Heart left ventricle (tissue), 16 donors: ENCODE data around the gene RBMS1. TPM values are rescaled to one million over a fixed set of nuclear protein-coding genes. Genes with fewer than 3 reads are reported as not detected.

Source experiments
- ATAC-seq, 4 donors: fragments of 200-7000 bp; cut with Tn5 transposase; one replicate each; pipeline ENCODE4 v1.9.1; 2020 to 2022; ENCODE audit warnings: moderate library complexity in 4 of 4, mild to moderate bottlenecking in 3 of 4, moderate number of reproducible peaks in 1 of 4
- DNase-seq, 5 donors: peaks; one replicate each; pipeline ENCODE4 v3.0.0-alpha.2; 2020
- H3K27ac ChIP-seq, 12 donors: fragments of 200-600 bp; sonication (generic) in 4 of 12; one replicate each; pipeline versions ENCODE4 v1.5.0 to v1.8.0; 2016 to 2022; ENCODE audit warnings: mild to moderate bottlenecking in 2 of 12
- H3K27me3 ChIP-seq, 9 donors: fragments of 200-600 bp; sonication (generic) in 2 of 9; one replicate each; pipeline versions ENCODE4 v1.5.1 to v1.8.0; 2016 to 2022; ENCODE audit warnings: mild to moderate bottlenecking in 3 of 9
- H3K36me3 ChIP-seq, 9 donors: fragments of 200-600 bp; sonication (generic) in 2 of 9; one replicate each; pipeline versions ENCODE4 v1.5.0 to v1.8.0; 2018 to 2022; ENCODE audit warnings: mild to moderate bottlenecking in 2 of 9
- H3K4me1 ChIP-seq, 12 donors: fragments of 200-600 bp; sonication (generic) in 4 of 12; one replicate each; pipeline versions ENCODE4 v1.5.0 to v1.8.0; 2016 to 2022; ENCODE audit warnings: mild to moderate bottlenecking in 3 of 12
- H3K4me3 ChIP-seq, 12 donors: fragments of 200-600 bp; sonication (generic) in 4 of 12; one replicate each; pipeline versions ENCODE4 v1.5.0 to v1.8.0; 2017 to 2022; ENCODE audit warnings: mild to moderate bottlenecking in 9 of 12, moderate library complexity in 4 of 12
- H3K9me3 ChIP-seq, 12 donors: fragments of 200-600 bp; sonication (generic) in 4 of 12; one replicate each; pipeline versions ENCODE4 v1.5.0 to v1.8.0; 2016 to 2022; ENCODE audit warnings: mild to moderate bottlenecking in 1 of 12
- CTCF ChIP-seq, 12 donors: fragments of 200-600 bp; sonication (generic) in 4 of 12; IDR thresholded peaks; one replicate each; pipeline versions ENCODE4 v1.5.0 to v1.8.0; 2018 to 2022; ENCODE audit warnings: antibody characterized with exemption in 12 of 12, mild to moderate bottlenecking in 5 of 12
- POLR2A ChIP-seq, 2 donors: fragments of 450-650 bp; IDR thresholded peaks; one replicate each; pipeline ENCODE4 v1.6.1; 2017; ENCODE audit warnings: antibody characterized with exemption in 2 of 2, mild to moderate bottlenecking in 2 of 2, moderate library complexity in 2 of 2
- WGBS, 4 donors: extraction: QIAGEN DNeasy Blood & Tissue Kit in 2 of 4; methylation state at CpG; one replicate each; pipeline versions ENCODE4 v1.1.5 to v1.1.7; 2013 to 2018; 5-methylcytosine and 5-hydroxymethylcytosine counted together
- intact Hi-C, 10 donors: fragments of 100-400 bp; cut with DNase I; formaldehyde crosslinking; loops; one replicate each; pipeline versions ENCODE4 v1.11.1 to v1.14.2; 2022
- polyA plus RNA-seq, 2 donors: library from polyadenylated mRNA; stranded (reverse); fragments of 200-250 nt; gene quantifications; one replicate each; pipeline ENCODE4 v1.2.3, GENCODE V29; 2013
- total RNA-seq, 9 donors: library from RNA; depleted of rRNA in 2 of 9; stranded (reverse); fragments of >200 nt in 2 of 9; fragmentation: NEBNext Ultra II Directional in 3 of 9; extraction: Animal tissue kit (Norgen Biotek cat#: 25700) in 3 of 9; gene quantifications; one replicate each; pipeline versions ENCODE4 v1.1.0 to v1.2.4, GENCODE V29; 2016 to 2023
- donor health status: ischemic (EF 13 %, LVEDD 7.1; RV severe dilation, severe dysfunction).
- donor health status: healthy with polysubstance abuse.
- donor health status: DM: no; HTN: yes; CAD: no.
- donor health status: DM: no; HTN: no; CAD: no.
- donor health status: ischemic (EF 25% LVEDD 6.9; RV normal size, moderate dysfunction).
- donor health status: ischemic (EF 25% LVEDD 5.7; RV mildly dilated, moderate dysfunction).
- donor health status: healthy.
- donor health status: DM: yes; HTN: yes; CAD: no.
- donor health status: ischemic (EF 35%, LVEDD 5.7; RV mildly dilated, moderate dysfunction).
- donor health status: nonischemic (EF 11% LVEDD 7.7; RV severe dilation, severe dysfunction).
- donor health status: DM: yes; HTN: yes; CAD: no.
- donor health status: PGD.
- donor health status: ischemic (EF 29% LVEDD 5.4; RV normal size, mild dysfunction).
- donor health status: nonischemic (EF 23%, LVEDD 6.1; RV moderate dilation, normal function).

Gene RBMS1
- total and polyA plus RNA-seq, 11 donors, result 32.4 to 102 (median 52.6) TPM

DNA sequence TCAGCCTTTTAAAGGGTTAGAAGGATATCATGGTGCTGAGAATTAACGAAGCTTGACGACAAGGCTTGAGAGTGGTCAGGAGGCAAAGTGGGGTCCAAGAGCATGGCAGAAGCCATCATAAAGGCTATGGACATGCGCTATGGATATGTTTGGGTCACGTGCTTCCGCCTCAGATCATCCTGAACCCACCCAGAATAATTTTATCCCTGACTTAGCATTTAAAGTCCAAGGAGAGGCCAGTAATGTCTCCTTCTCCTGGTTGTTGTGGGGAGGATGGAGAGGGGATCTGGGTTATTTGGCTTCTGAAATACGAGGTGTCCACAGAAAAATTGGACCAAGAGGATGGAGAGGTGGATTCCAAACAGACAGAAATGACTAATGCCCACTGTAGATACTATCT lies 38.8 kb upstream of the RBMS1 start:
- TF ChIP-seq CTCF (IDR thresholded peaks at IDR 0.05) (no peak), POLR2A (IDR thresholded peaks at IDR 0.05) (no peak)
- H3K9me3 ChIP-seq, result no peaks in the 10 kb centered on the region
- H3K27me3 ChIP-seq, result no peaks in the 10 kb centered on the region
- H3K36me3 ChIP-seq, result no peaks in the 10 kb centered on the region
- 94 to 99% (median 95%) methylated on average over 6 of the region's 6 CpGs for WGBS, 4 donors
- no peak for ATAC-seq
- intact Hi-C loops, result no loop called here
- H3K27ac ChIP-seq, result no peak overlapping the region
- no peak overlapping the region for H3K4me3 ChIP-seq
- H3K4me1 ChIP-seq, result peaks cover 0 to 21% (median 7%) of the 10 kb centered on the region in 12 donors
- DNase-seq, result no peak

DNA sequence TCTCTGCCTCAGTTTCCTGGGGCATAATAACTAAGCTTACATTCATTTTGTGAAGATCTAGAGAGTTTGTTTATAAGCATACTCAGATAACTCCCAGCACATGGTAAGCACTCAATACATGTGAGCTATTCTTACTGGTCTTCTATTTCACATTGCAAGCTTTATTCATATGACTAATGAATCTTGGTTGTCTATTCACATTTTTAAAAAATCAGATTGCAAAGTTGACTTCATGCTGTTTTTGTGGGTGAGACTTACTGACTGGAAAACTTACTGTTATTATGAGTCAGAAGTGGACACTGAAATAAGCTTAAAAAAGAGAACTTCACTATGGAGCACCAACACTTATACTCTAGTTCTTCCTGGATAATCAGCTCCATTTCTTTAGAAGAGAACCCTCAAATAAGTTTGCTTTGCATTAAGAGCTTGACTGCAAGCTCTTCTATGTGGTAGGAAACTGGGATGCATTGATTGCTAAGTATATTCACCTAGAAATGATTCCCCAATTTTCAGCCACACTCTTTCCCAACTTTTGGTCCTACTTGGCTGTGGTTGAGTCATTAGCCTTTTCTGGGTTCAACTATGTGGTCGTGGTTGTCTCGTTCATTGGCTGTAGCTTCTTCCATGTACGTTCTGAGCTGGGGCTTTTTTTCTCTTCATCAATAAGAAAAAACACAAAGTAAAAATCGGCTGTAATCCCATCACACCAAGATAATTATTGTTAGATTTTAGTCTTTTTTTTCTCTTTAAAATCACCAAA lies 29.5 kb upstream of the RBMS1 start:
- no peaks in the 10 kb centered on the region for H3K27me3 ChIP-seq
- DNase-seq, result no peak
- WGBS, 4 donors, result 91 to 94% (median 92%) methylated on average over 4 of the region's 4 CpGs
- no peak overlapping the region for H3K4me3 ChIP-seq
- no peak overlapping the region for H3K27ac ChIP-seq
- peaks cover 0 to 9% (median 0%) of the 10 kb centered on the region in 12 donors for H3K4me1 ChIP-seq
- H3K36me3 ChIP-seq, result no peaks in the 10 kb centered on the region
- no peak for TF ChIP-seq CTCF (IDR thresholded peaks at IDR 0.05)
- no peak for TF ChIP-seq POLR2A (IDR thresholded peaks at IDR 0.05)
- no peak for ATAC-seq
- intact Hi-C loops, result no loop called here
- no peaks in the 10 kb centered on the region for H3K9me3 ChIP-seq

- intact Hi-C loops, result loop anchor here in 1 of 10 donors (5.0 kb wide), 1 partner anchor 405 kb away; no protein-coding TSS in a partner anchor
- Histone ChIP-seq H3K36me3 (no peaks in the 10 kb centered on the region), H3K4me3 (no peak overlapping the region)
These were observed 24.1 kb upstream of the RBMS1 start for GRCh38 chr2:160517731-160518130.

More at GRCh38 chr2:160517731-160518130, 24.1 kb upstream of the RBMS1 start:
- DNase-seq (no peak), ATAC-seq (no peak)
- WGBS, 4 donors, result 55 to 76% (median 72%) methylated on average over 2 of the region's 2 CpGs
- Histone ChIP-seq H3K9me3 (no peaks in the 10 kb centered on the region), H3K27ac (no peak overlapping the region), H3K27me3 (no peaks in the 10 kb centered on the region), H3K4me1 (peaks cover 0 to 23% (median 0%) of the 10 kb centered on the region in 12 donors)
- TF ChIP-seq CTCF (IDR thresholded peaks at IDR 0.05) (no peak), POLR2A (IDR thresholded peaks at IDR 0.05) (no peak)
